Measurements from ENCODE around the gene REXO1. TPM values are rescaled to one million over a fixed set of nuclear protein-coding genes. Genes with fewer than 3 reads are reported as not detected.

The REXO1 gene
- total and polyA plus RNA-seq, 2 of the 13 experiments (the other 11 are each of a cell fraction or from before 2014, with no cell fraction given), result 5.0 to 11.2 TPM

DNA sequence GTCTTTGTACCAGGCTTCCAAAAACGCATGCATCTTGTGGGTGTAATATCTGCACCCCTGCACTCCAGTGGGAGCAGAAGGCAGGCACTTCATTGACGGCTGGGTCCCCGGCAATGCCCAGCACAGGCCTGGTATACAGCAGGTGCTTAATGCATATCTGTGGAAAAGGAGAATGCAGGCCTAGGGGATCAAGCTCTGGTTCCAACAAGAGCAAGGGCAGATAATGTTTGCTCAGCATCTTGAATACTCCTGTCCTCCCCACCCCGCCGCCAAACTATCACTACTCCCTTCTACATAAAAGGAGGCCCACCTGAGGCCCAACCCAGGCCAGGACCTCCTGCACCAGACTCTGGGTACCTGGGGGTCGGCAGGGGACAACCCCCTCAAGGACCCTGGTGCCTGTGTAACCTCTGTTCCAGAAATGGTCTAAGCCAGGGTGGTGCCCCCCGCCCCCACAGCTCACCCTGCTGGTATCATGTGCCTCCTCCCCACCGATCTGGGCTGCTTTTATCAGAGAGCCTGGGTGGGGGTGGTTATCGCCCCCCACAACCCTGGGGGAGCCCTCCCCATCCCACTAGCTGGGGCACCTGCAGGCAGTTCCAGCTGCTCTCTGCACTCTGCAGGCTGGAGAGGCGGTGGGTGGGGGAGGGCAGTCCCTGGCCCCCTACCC lies 10.3 kb upstream of the REXO1 start:
- ChIA-PET POLR2A (interaction anchor here (0.5 to 1.7 kb wide), 2 partner anchors 17 to 18 kb away, joined by 3 to 6 read pairs; no protein-coding TSS in a partner anchor), CTCF (ENCODE audit: low intra/inter-chr PET ratio, low total read pairs) (no interaction called here)
- H3K36me3 ChIP-seq (replicated peaks in 1 of 2; ENCODE audit: control insufficient read depth in 1 of 2, insufficient read depth in 2 of 2, low read length in 2 of 2), result 0 out of 5 replicates have a peak, but pooled peaks cover 2 to 3% of the 10 kb centered on the region in 2 experiments
- H4K20me1 ChIP-seq (ENCODE audit: insufficient read depth, low read length), result peaks cover 49% of the 10 kb centered on the region
- no peaks in the 10 kb centered on the region; a peak in 1 of 5 replicates for H3K27me3 ChIP-seq (ENCODE audit: control insufficient read depth in 1 of 2, insufficient read depth in 2 of 2, low read length in 2 of 2)
- peak overlapping the region; percentile 69 for H3K27ac ChIP-seq (ENCODE audit: extremely low read length, insufficient read depth, low read length)
- in situ Hi-C loops (cut with HindIII; ENCODE audit: extremely low pct_ligation_motif_present, low pct_unique_long_range_greater_than_20kb), result no loop called here
- H3K4me3 ChIP-seq (replicated peaks in 1 of 3; ENCODE audit: insufficient read depth in 1 of 3, low read depth in 2 of 3, low read length in 3 of 3), result peak overlapping the region in 1 of 3 experiments; percentile 52; a peak in 1 of 6 replicates
- WGBS (ENCODE audit: low lambda C conversion rate), result 75% methylated on average over 4 of the region's 10 CpGs
- no peaks in the 10 kb centered on the region for H3K9me3 ChIP-seq (ENCODE audit: low read length)
- H2AFZ ChIP-seq (ENCODE audit: low read length), result no peak overlapping the region
- ATAC-seq, result no peak
- no peak for TF ChIP-seq ZBED4 (CRISPR knock-in tag; IDR thresholded peaks at IDR 0.05; ENCODE audit: borderline replicate concordance)
- TF ChIP-seq ZFP91 (CRISPR knock-in tag; IDR thresholded peaks at IDR 0.05; ENCODE audit: borderline replicate concordance), result no peak
- TF ChIP-seq MXD1 (CRISPR knock-in tag; IDR thresholded peaks at IDR 0.05), result 0 out of 2 replicates have a peak, but pooled peaks have one; percentile 8
- TF ChIP-seq ZKSCAN8 (CRISPR knock-in tag; IDR thresholded peaks at IDR 0.05; ENCODE audit: borderline replicate concordance), result peak; percentile 54; the same call in 1 of the 2 replicates
- no peak for FAIRE-seq
- DNase-seq (ENCODE audit: low spot score), result no peak
- intact Hi-C loops (cut with micrococcal nuclease; ENCODE audit: unreplicated experiment), result no loop called here
- BruUV-seq (replicated peaks), result no TSS peak
- H3K79me2 ChIP-seq (ENCODE audit: insufficient read depth, low read length), result peaks cover 63% of the 10 kb centered on the region
- peaks cover 45% of the 10 kb centered on the region for H3K4me1 ChIP-seq (ENCODE audit: insufficient read depth, low read length)
- H3K4me2 ChIP-seq (ENCODE audit: low read depth, low read length), result peak overlapping the region; percentile 65; the same call in 1 of the 2 replicates
- no peak overlapping the region for H3K9ac ChIP-seq (ENCODE audit: insufficient read depth, low read depth, low read length)

All from HepG2 (cell line).